Aorta (tissue), 5 donors: ENCODE measurements around the gene SUMO3. TPM values are rescaled to one million over a fixed set of nuclear protein-coding genes. Genes with fewer than 3 reads are reported as not detected.

Experiments
- ATAC-seq: fragments of 200-7000 bp; cut with Tn5 transposase; one replicate; pipeline ENCODE4 v1.9.1; 2022; ENCODE audit warnings: moderate library complexity; ENCODE audit not compliant: low FRiP score
- DNase-seq, 2 donors: peaks; one replicate each; pipeline ENCODE4 v3.0.0-alpha.2; 2020
- H3K27ac ChIP-seq, 2 donors: one replicate each; pipeline ENCODE4 v1.5.1; 2013; ENCODE audit warnings: low read length in 2 of 2, mild to moderate bottlenecking in 2 of 2, moderate library complexity in 2 of 2, control low read depth in 1 of 2, inconsistent platforms in 1 of 2, low read depth in 1 of 2
- H3K27me3 ChIP-seq, 2 donors: one replicate each; pipeline ENCODE4 v1.6.1; 2013; ENCODE audit warnings: control low read depth in 1 of 2, low read length in 1 of 2, mild to moderate bottlenecking in 1 of 2, moderate library complexity in 1 of 2; ENCODE audit not compliant: insufficient read depth in 2 of 2, control insufficient read depth in 1 of 2
- H3K36me3 ChIP-seq, 2 donors: one replicate each; pipeline ENCODE4 v1.6.1; 2013; ENCODE audit warnings: control low read depth in 1 of 2, low read length in 1 of 2, mild to moderate bottlenecking in 1 of 2; ENCODE audit not compliant: insufficient read depth in 2 of 2, control insufficient read depth in 1 of 2
- H3K4me1 ChIP-seq, 2 donors: one replicate each; pipeline ENCODE4 v1.6.1; 2013; ENCODE audit warnings: low read length in 2 of 2, control low read depth in 1 of 2, mild to moderate bottlenecking in 1 of 2, moderate library complexity in 1 of 2; ENCODE audit not compliant: insufficient read depth in 2 of 2, control insufficient read depth in 1 of 2
- H3K4me3 ChIP-seq, 2 donors: one replicate each; pipeline ENCODE4 v1.5.1; 2013; ENCODE audit warnings: low read length in 2 of 2, control low read depth in 1 of 2, mild to moderate bottlenecking in 1 of 2
- H3K9me3 ChIP-seq: one replicate; pipeline ENCODE4 v1.6.1; 2013; ENCODE audit warnings: mild to moderate bottlenecking, low read length; ENCODE audit not compliant: control insufficient read depth
- whole genome bisulfite sequencing, 2 donors: extraction: QIAGEN DNeasy Blood & Tissue Kit; methylation state at CpG; one replicate each; pipeline ENCODE4 v1.1.7; 2013; 5-methylcytosine and 5-hydroxymethylcytosine counted together
- intact Hi-C, 2 donors: fragments of 100-400 bp; cut with DNase I; formaldehyde crosslinking; loops; one replicate each; pipeline versions ENCODE4 v1.14.2 to v1.15.0; 2022
- polyA plus RNA-seq, 2 donors: library from polyadenylated mRNA; stranded (reverse); fragments of 200-250 nt; gene quantifications; one replicate each; pipeline ENCODE4 v1.2.3, GENCODE V29; 2013
- total RNA-seq, 2 donors: library from RNA; stranded (reverse); fragmentation: NEBNext Ultra II Directional; extraction: Animal tissue kit (Norgen Biotek cat#: 25700); gene quantifications; one replicate each; pipeline ENCODE4 v1.2.1, GENCODE V29; 2021
- donor health status: healthy with polysubstance abuse.
- donor health status: Bipolar disorder and iron deficiency.
- donor health status: DM: no; HTN: no; CAD: no.
- donor health status: DM: no; HTN: no; CAD: no.
- donor health status: DM: yes; HTN: yes; CAD: no.

SUMO3 gene
- total and polyA plus RNA-seq, 4 donors: 35.7 to 88.0 (median 66.1) TPM

DNA sequence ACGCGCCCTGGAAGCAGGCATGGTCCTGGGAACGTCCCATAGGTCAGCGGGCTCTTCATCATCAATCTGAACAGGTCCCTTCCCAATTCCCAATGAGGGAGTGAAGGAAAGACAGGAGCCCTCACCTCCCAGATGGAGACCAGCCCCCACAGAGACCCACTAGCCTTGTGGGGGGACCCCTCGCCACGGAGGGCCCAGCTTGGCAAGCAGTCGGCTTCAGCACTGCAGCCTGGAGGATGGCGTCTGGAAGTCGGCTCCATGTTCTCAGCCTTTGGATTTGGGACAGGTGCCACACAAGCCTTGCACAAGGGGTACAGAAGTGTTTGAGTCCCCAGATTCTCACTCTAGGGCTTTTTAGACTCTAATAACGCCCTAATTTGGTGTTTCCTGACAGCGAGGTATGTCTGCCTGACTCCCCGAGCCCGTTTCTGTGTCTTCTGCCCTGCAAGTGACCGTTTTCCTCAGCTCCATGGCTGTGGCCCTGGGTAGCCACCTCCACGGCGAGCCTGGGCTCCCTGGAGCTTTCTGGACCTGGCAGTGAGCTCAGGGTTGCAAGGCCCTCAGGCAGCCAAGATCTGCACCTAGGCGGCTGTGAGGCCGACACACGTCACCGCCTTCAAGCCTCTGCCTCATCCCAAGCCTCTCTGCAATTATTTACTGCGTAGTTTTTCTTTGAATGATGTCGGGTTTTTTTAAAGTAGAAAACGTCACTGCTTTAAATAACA, 25.0 kb upstream of the SUMO3 start:
- Histone ChIP-seq H3K36me3 (no peaks in the 10 kb centered on the region), H3K4me3 (no peak overlapping the region), H3K27ac (no peak overlapping the region), H3K27me3 (no peaks in the 10 kb centered on the region), H3K9me3 (no peaks in the 10 kb centered on the region), H3K4me1 (no peaks in the 10 kb centered on the region)
- DNase-seq (no peak), ATAC-seq (no peak)
- 78 to 80% methylated on average over 23 of the region's 23 CpGs for WGBS, 2 donors
- intact Hi-C loops: no loop called here

GRCh38 chr21:44842087-44842486, 24.2 kb upstream of the SUMO3 start:
- ATAC-seq: no peak
- Histone ChIP-seq H3K4me3 (no peak overlapping the region), H3K9me3 (no peaks in the 10 kb centered on the region), H3K36me3 (no peaks in the 10 kb centered on the region), H3K4me1 (no peaks in the 10 kb centered on the region), H3K27me3 (no peaks in the 10 kb centered on the region), H3K27ac (no peak overlapping the region)
- no peak for DNase-seq
- 83 to 84% methylated on average over 10 of the region's 10 CpGs for WGBS, 2 donors
- intact Hi-C loops: no loop called here

GRCh38 chr21:44840771-44841170, 22.9 kb upstream of the SUMO3 start:
- DNase-seq (no peak), ATAC-seq (no peak)
- 89 to 90% methylated on average over 11 of the region's 11 CpGs for WGBS, 2 donors
- no peaks in the 10 kb centered on the region for H3K4me1 ChIP-seq
- no peaks in the 10 kb centered on the region for H3K36me3 ChIP-seq
- no peaks in the 10 kb centered on the region for H3K27me3 ChIP-seq
- no peaks in the 10 kb centered on the region for H3K9me3 ChIP-seq
- H3K27ac ChIP-seq: no peak overlapping the region
- intact Hi-C loops: no loop called here
- H3K4me3 ChIP-seq: no peak overlapping the region

GRCh38 chr21:44838951-44839350, 21.1 kb upstream of the SUMO3 start:
- intact Hi-C loops: no loop called here

DNA sequence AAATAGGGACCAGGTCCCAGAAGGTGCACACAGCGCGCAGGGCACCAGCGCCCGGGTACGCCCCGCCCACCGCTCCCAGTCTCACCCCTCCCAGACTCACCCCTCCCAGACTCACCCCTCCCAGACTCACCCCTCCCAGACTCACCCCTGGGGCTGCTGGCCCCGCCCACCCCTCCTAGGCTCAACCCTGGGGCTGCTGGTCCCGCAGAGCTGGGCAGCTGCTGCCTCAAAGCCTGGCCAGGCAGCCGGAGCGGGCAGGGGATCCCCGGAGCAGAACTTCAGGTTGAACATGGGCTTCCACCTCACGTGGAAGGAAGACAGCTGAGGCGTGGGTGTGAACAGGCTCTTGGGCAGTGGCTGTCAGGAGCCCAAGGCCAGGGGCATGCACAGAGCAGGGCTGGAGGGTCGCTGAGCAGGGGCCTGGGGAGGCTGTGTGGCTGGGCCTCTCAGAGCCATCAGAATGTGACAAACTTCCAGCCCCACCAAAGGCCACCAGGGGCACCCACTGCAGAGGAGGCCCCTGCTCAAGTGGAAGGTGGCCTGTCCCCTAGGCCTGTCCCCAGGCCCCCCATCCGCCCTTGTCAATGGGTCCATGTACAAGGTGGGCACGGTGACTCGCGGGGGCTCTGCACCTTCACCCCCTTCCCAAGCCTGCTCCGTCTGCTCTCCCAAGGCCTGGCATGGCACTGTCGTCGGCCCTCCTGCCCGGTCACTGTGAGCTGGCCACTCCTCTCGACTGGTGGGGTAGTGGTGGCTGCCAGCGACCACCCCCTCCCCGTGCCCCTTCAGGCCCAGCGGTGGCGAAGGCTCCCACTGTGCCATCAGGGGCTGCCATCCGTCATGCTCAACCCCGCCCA, 20.4 kb upstream of the SUMO3 start:
- peak in 1 of 2 donors; percentile 72 for DNase-seq
- Histone ChIP-seq H3K27ac (no peak overlapping the region), H3K27me3 (no peaks in the 10 kb centered on the region), H3K9me3 (no peaks in the 10 kb centered on the region), H3K4me1 (no peaks in the 10 kb centered on the region), H3K4me3 (no peak overlapping the region), H3K36me3 (no peaks in the 10 kb centered on the region)
- 84 to 91% methylated on average over 28 to 30 of the region's 30 CpGs for WGBS, 2 donors
- no peak for ATAC-seq
- intact Hi-C loops: no loop called here

More at GRCh38 chr21:44838951-44839350, 21.1 kb upstream of the SUMO3 start:
- Histone ChIP-seq H3K36me3 (no peaks in the 10 kb centered on the region), H3K27me3 (no peaks in the 10 kb centered on the region), H3K27ac (no peak overlapping the region), H3K9me3 (no peaks in the 10 kb centered on the region), H3K4me1 (no peaks in the 10 kb centered on the region), H3K4me3 (no peak overlapping the region)
- ATAC-seq (no peak), DNase-seq (no peak)
- 93 to 94% methylated on average over 9 of the region's 9 CpGs for WGBS, 2 donors

- no peak for DNase-seq
- no peak overlapping the region for H3K4me3 ChIP-seq
These were observed 19.7 kb upstream of the SUMO3 start for GRCh38 chr21:44837537-44837936.

DNA sequence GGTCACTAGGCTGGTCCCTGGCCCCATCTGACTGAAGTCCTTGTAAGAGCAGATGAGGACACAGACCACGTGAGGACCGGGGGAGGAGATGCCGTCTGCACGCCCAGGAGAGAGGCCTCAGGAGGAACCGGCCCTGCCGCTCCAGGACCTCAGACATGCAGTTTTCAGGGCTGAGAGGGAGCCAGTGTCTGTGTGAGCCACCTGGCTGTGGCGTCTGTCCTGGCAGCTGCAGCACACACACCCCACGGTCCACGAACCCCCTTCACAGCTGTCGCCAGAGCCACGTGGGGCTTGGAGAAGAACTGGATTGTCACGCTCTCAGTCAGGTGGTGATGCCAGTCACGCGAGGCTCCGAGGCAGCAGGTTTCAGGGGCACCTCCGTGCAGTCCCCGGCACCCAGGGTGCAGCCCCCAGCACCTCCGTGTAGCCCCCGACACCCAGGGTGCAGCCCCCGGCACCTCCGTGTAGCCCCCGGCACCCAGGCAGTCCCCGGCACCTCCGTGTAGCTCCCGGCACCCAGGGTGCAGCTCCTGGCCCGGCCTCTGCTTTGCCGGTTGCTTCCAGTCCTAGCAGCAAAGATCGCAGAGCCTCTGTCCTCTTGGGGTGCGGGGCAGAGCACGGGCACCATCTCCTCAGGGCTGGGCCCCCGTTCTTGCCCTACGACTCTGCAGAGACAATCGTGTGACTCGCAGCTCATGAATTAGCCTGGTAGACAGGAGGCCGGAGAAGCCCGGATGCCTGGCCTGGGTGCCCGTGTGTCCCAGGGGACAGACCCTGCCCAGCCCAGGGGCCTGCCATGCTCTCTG, 19.0 kb upstream of the SUMO3 start:
- H3K4me1 ChIP-seq: no peaks in the 10 kb centered on the region
- no peak overlapping the region for H3K4me3 ChIP-seq
- H3K27ac ChIP-seq: no peak overlapping the region
- ATAC-seq (no peak), DNase-seq (no peak)
- intact Hi-C loops: no loop called here
- no peaks in the 10 kb centered on the region for H3K9me3 ChIP-seq
- WGBS, 2 donors: 72 to 76% methylated on average over 37 of the region's 37 CpGs
- H3K36me3 ChIP-seq: no peaks in the 10 kb centered on the region
- no peaks in the 10 kb centered on the region for H3K27me3 ChIP-seq

More at GRCh38 chr21:44837537-44837936, 19.7 kb upstream of the SUMO3 start:
- no peaks in the 10 kb centered on the region for H3K36me3 ChIP-seq
- no peaks in the 10 kb centered on the region for H3K27me3 ChIP-seq
- WGBS, 2 donors: 90 to 95% methylated on average over 13 of the region's 13 CpGs
- ATAC-seq: no peak
- H3K9me3 ChIP-seq: no peaks in the 10 kb centered on the region
- no peak overlapping the region for H3K27ac ChIP-seq
- H3K4me1 ChIP-seq: no peaks in the 10 kb centered on the region
- intact Hi-C loops: no loop called here

DNA sequence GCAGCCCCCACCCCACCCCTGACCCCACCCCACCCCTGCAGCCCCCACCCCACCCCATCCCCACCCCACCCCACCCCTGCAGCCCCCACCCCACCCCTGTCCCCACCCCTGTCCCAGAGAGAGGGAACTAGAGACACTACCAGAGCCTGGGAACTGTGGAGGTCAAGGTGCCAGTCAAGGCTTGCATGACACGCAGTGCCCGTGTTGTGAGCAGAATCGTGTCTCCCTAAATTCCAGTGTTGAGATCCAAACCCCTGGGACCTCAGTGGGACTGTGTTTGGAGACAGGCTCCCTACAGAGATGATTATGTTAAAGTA, 18.4 kb upstream of the SUMO3 start:
- intact Hi-C loops: no loop called here
- WGBS, 2 donors: 38 to 55% methylated on average over 3 of the region's 3 CpGs
- ATAC-seq (no peak), DNase-seq (no peak)
- Histone ChIP-seq H3K36me3 (no peaks in the 10 kb centered on the region), H3K9me3 (no peaks in the 10 kb centered on the region), H3K4me3 (no peak overlapping the region), H3K27me3 (no peaks in the 10 kb centered on the region), H3K4me1 (no peaks in the 10 kb centered on the region), H3K27ac (no peak overlapping the region)
